ENCODE measurements around the gene KL. TPM values are rescaled to one million over a fixed set of nuclear protein-coding genes. Genes with fewer than 3 reads are reported as not detected.

KL gene
- total RNA-seq, 1 experiment from 2014 or later: not detected

DNA sequence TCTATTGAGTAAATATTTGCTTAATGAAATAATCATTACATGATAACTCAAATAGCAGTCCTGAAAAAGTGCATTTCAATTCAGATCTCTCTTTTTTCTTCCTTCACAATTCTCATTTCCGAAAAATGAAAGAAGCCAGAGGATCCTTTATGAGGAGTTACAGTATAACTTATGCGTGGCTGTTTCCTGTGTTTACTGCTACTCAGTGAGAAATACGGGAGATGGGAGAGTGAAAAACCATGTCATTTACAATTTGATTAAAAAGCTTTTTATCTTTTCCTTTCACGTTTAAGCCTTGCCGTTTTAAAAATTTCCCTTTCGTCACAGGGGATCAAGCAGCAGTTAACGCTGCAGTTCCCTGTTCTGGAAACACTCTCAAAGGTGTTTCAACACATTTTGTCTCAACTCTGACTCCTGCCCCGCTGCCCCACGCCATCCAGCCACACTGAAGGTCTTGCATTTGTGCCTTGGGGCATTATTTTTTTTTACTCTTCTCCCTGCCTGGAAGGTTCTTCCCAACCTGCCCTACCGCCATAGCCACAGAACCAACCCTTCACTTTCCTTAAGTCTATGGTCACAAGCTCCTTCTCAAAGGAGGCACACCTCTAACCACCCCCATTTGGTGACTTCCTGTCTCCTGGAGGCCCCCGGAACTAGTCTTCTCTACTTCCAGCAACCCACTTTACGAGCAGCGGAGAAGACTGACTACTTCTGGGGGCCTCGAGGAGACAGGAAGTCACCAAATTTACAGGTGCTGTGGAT is 17.0 kb downstream of the KL start:
- peaks cover 7% of the 10 kb centered on the region for H3K4me1 Mint-ChIP-seq
- ChIA-PET POLR2A (no interaction called here), CTCF (no interaction called here)
- no peaks in the 10 kb centered on the region for H3K36me3 Mint-ChIP-seq
- TF ChIP-seq GABPB1 (CRISPR knock-in tag; IDR thresholded peaks at IDR 0.05): no peak
- TF ChIP-seq E2F5 (CRISPR knock-in tag; IDR thresholded peaks at IDR 0.05): no peak
- no peak for TF ChIP-seq MYBL2 (CRISPR knock-in tag; IDR thresholded peaks at IDR 0.05)
- no peak for TF ChIP-seq ZNF512 (CRISPR knock-in tag; IDR thresholded peaks at IDR 0.05; ENCODE audit: borderline replicate concordance)
- TF ChIP-seq OVOL2 (CRISPR knock-in tag; IDR thresholded peaks at IDR 0.05; ENCODE audit: borderline replicate concordance): no peak
- TF ChIP-seq, protein P1, sequence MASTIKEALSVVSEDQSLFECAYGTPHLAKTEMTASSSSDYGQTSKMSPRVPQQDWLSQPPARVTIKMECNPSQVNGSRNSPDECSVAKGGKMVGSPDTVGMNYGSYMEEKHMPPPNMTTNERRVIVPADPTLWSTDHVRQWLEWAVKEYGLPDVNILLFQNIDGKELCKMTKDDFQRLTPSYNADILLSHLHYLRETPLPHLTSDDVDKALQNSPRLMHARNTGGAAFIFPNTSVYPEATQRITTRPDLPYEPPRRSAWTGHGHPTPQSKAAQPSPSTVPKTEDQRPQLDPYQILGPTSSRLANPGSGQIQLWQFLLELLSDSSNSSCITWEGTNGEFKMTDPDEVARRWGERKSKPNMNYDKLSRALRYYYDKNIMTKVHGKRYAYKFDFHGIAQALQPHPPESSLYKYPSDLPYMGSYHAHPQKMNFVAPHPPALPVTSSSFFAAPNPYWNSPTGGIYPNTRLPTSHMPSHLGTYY (CRISPR knock-in tag; IDR thresholded peaks at IDR 0.05): no peak
- TF ChIP-seq, protein P2, sequence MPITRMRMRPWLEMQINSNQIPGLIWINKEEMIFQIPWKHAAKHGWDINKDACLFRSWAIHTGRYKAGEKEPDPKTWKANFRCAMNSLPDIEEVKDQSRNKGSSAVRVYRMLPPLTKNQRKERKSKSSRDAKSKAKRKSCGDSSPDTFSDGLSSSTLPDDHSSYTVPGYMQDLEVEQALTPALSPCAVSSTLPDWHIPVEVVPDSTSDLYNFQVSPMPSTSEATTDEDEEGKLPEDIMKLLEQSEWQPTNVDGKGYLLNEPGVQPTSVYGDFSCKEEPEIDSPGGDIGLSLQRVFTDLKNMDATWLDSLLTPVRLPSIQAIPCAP (CRISPR knock-in tag; IDR thresholded peaks at IDR 0.05): no peak
- TF ChIP-seq, protein P3, sequence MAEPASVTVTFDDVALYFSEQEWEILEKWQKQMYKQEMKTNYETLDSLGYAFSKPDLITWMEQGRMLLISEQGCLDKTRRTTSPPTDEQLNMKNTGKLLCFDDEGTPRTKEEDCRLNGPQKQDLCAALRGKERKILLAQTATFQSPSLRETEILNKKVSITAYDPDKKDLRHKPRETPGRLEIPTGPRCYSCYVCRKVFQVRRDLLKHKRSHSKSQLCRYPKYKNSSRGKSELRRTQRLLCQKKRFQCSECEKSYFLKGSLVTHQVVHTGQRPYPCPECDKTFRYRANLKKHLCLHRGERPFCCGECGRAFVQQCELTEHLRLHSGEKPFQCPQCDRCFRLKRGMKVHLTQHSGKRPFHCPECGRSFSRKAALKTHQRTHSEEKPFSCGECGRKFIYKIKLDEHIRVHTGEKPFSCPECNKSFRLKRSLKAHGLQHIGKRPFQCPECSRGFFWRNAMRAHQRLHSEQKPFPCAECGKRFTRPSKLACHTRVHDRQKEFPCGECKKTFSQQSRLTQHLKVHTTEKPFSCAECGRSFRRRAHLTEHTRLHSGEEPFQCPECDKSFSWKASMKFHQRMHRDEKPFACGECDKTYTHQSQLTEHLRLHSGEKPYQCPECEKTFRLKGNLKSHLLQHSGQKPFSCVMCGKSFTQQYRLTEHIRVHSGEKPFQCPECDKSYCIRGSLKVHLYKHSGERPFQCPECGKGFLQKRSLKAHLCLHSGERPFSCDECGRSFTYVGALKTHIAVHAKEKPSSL (CRISPR knock-in tag; conservative IDR thresholded peaks at IDR 0.05): no peak
- no peak for TF ChIP-seq FOXJ3 (CRISPR knock-in tag; IDR thresholded peaks at IDR 0.05; ENCODE audit: borderline replicate concordance)
- no peak for TF ChIP-seq HMGXB4 (CRISPR knock-in tag; IDR thresholded peaks at IDR 0.05)
- no peak for TF ChIP-seq ATF3 (CRISPR knock-in tag; conservative IDR thresholded peaks at IDR 0.05)
- no peak for TF ChIP-seq ELF4 (CRISPR knock-in tag; IDR thresholded peaks at IDR 0.05; ENCODE audit: low read depth)
- TF ChIP-seq E2F4 (CRISPR knock-in tag; IDR thresholded peaks at IDR 0.05; ENCODE audit: borderline replicate concordance, low read depth): no peak
- no peak for TF ChIP-seq ZNF121 (CRISPR knock-in tag; IDR thresholded peaks at IDR 0.05)
- TF ChIP-seq ZNF317 (CRISPR knock-in tag; IDR thresholded peaks at IDR 0.05; ENCODE audit: borderline replicate concordance, low read depth): no peak
- TF ChIP-seq ATF6 (CRISPR knock-in tag; IDR thresholded peaks at IDR 0.05): no peak
- TF ChIP-seq CREM (CRISPR knock-in tag; IDR thresholded peaks at IDR 0.05): no peak
- TF ChIP-seq, protein P4, sequence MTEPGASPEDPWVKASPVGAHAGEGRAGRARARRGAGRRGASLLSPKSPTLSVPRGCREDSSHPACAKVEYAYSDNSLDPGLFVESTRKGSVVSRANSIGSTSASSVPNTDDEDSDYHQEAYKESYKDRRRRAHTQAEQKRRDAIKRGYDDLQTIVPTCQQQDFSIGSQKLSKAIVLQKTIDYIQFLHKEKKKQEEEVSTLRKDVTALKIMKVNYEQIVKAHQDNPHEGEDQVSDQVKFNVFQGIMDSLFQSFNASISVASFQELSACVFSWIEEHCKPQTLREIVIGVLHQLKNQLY (CRISPR knock-in tag; IDR thresholded peaks at IDR 0.05): no peak
- no peak for TF ChIP-seq ZNF671 (CRISPR knock-in tag; IDR thresholded peaks at IDR 0.05)
- 0 out of 2 replicates have a peak overlapping the region, but pooled peaks have one; percentile 1 for H3K27ac Mint-ChIP-seq
- no peaks in the 10 kb centered on the region for H3K27me3 Mint-ChIP-seq (ENCODE audit: low read depth)
- DNase-seq (ENCODE audit: low spot score) (no peak), ATAC-seq (peak; percentile 36)
- no peak overlapping the region for H3K4me3 Mint-ChIP-seq
- no peaks in the 10 kb centered on the region for H3K9me3 Mint-ChIP-seq
